ENCODE data around the gene MPP7.

Gene MPP7

GRCh38 chr10:28318626-28319025 lies 15.8 kb upstream of the MPP7 start:
- Histone ChIP-seq H3K27me3 (ENCODE audit: low read length) (no peaks in the 10 kb centered on the region), H3K79me2 (ENCODE audit: insufficient read depth, low read length) (no peaks in the 10 kb centered on the region), H3K9ac (ENCODE audit: low read length) (no peak overlapping the region), H3K27ac (ENCODE audit: low read depth, low read length) (no peak overlapping the region), H3K9me3 (ENCODE audit: insufficient read depth, low read length) (no peaks in the 10 kb centered on the region), H2AFZ (ENCODE audit: low read depth, low read length, severe bottlenecking) (no peak overlapping the region), H4K20me1 (ENCODE audit: low read depth, low read length) (no peaks in the 10 kb centered on the region), H3F3A (ENCODE audit: insufficient read depth) (no peaks in the 10 kb centered on the region), H3K4me2 (ENCODE audit: low read depth, low read length, poor library complexity, severe bottlenecking) (no peak overlapping the region), H3K9me2 (replicated peaks; ENCODE audit: insufficient read depth, low read length) (no peaks in the 10 kb centered on the region), H3K4me3 (ENCODE audit: insufficient read depth, low read length, poor library complexity, severe bottlenecking) (no peak overlapping the region), H3K36me3 (ENCODE audit: low read length) (no peaks in the 10 kb centered on the region)
- TF ChIP-seq EZH2phosphoT487 (conservative IDR thresholded peaks at IDR 0.05; ENCODE audit: low read length) (no peak), CTCF (IDR thresholded peaks at IDR 0.05; ENCODE audit: insufficient read depth, low read length, poor library complexity, severe bottlenecking) (no peak)

- H3K36me3 ChIP-seq (ENCODE audit: low read length): no peaks in the 10 kb centered on the region
- H4K20me1 ChIP-seq (ENCODE audit: low read depth, low read length): no peaks in the 10 kb centered on the region
- H3K9me2 ChIP-seq (replicated peaks; ENCODE audit: insufficient read depth, low read length): no peaks in the 10 kb centered on the region
- no peaks in the 10 kb centered on the region for H3K79me2 ChIP-seq (ENCODE audit: insufficient read depth, low read length)
- H2AFZ ChIP-seq (ENCODE audit: low read depth, low read length, severe bottlenecking): no peak overlapping the region
- H3K27ac ChIP-seq (ENCODE audit: low read depth, low read length): no peak overlapping the region
- H3F3A ChIP-seq (ENCODE audit: insufficient read depth): no peaks in the 10 kb centered on the region
- H3K4me3 ChIP-seq (ENCODE audit: insufficient read depth, low read length, poor library complexity, severe bottlenecking): no peak overlapping the region
- H3K9ac ChIP-seq (ENCODE audit: low read length): no peak overlapping the region
- H3K4me2 ChIP-seq (ENCODE audit: low read depth, low read length, poor library complexity, severe bottlenecking): no peak overlapping the region
- no peaks in the 10 kb centered on the region for H3K9me3 ChIP-seq (ENCODE audit: insufficient read depth, low read length)
- H3K27me3 ChIP-seq (ENCODE audit: low read length): no peaks in the 10 kb centered on the region
- TF ChIP-seq CTCF (IDR thresholded peaks at IDR 0.05; ENCODE audit: insufficient read depth, low read length, poor library complexity, severe bottlenecking) (no peak), EZH2phosphoT487 (conservative IDR thresholded peaks at IDR 0.05; ENCODE audit: low read length) (no peak)
Measured at GRCh38 chr10:28317760-28318159, 14.9 kb upstream of the MPP7 start.

- no peak overlapping the region for H2AFZ ChIP-seq (ENCODE audit: low read depth, low read length, severe bottlenecking)
Measured at GRCh38 chr10:28316696-28317095, 13.8 kb upstream of the MPP7 start.

More at GRCh38 chr10:28316696-28317095, 13.8 kb upstream of the MPP7 start:
- Histone ChIP-seq H3K27ac (ENCODE audit: low read depth, low read length) (no peak overlapping the region), H3K9me2 (replicated peaks; ENCODE audit: insufficient read depth, low read length) (no peaks in the 10 kb centered on the region), H3K9me3 (ENCODE audit: insufficient read depth, low read length) (no peaks in the 10 kb centered on the region), H3K36me3 (ENCODE audit: low read length) (no peaks in the 10 kb centered on the region), H3F3A (ENCODE audit: insufficient read depth) (no peaks in the 10 kb centered on the region), H3K79me2 (ENCODE audit: insufficient read depth, low read length) (no peaks in the 10 kb centered on the region), H3K9ac (ENCODE audit: low read length) (no peak overlapping the region), H4K20me1 (ENCODE audit: low read depth, low read length) (no peaks in the 10 kb centered on the region), H3K27me3 (ENCODE audit: low read length) (no peaks in the 10 kb centered on the region), H3K4me2 (ENCODE audit: low read depth, low read length, poor library complexity, severe bottlenecking) (no peak overlapping the region), H3K4me3 (ENCODE audit: insufficient read depth, low read length, poor library complexity, severe bottlenecking) (no peak overlapping the region)
- no peak for TF ChIP-seq CTCF (IDR thresholded peaks at IDR 0.05; ENCODE audit: insufficient read depth, low read length, poor library complexity, severe bottlenecking)
- no peak for TF ChIP-seq EZH2phosphoT487 (conservative IDR thresholded peaks at IDR 0.05; ENCODE audit: low read length)

Measured in SU-DHL-6 (cell line).